GM20431 (cell line): ENCODE measurements around the gene EPHA2.

Experiments used
- in situ Hi-C: fragments of 300-500 bp; cut with MseI, MboI; formaldehyde crosslinking; loops from one replicate; pipeline ENCODE4 v1.15.0; 2020; ENCODE audit warnings: low sequenced_read_pairs; ENCODE audit not compliant: unreplicated experiment

The EPHA2 gene

DNA sequence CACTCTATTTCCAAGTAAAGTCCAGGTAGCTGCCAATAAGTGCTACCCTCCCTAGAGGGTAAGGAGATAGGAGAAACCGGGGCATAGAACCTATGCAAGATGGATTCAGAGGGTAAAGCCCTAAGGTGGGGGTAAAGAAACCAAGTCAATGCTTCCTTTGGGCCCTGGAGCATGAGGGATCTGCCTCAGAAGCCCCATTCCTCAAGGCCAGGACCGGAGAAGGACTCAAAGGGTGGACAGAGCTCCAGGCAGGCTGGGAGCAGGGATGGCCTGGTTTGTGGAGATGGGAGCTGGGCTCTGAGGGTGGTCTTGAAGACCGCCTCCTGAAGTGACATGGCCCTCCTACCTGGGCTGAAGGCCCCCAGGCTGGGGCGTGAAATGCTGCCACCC lies 3.9 kb downstream of the EPHA2 start:
- in situ Hi-C loops, result no loop called here

DNA sequence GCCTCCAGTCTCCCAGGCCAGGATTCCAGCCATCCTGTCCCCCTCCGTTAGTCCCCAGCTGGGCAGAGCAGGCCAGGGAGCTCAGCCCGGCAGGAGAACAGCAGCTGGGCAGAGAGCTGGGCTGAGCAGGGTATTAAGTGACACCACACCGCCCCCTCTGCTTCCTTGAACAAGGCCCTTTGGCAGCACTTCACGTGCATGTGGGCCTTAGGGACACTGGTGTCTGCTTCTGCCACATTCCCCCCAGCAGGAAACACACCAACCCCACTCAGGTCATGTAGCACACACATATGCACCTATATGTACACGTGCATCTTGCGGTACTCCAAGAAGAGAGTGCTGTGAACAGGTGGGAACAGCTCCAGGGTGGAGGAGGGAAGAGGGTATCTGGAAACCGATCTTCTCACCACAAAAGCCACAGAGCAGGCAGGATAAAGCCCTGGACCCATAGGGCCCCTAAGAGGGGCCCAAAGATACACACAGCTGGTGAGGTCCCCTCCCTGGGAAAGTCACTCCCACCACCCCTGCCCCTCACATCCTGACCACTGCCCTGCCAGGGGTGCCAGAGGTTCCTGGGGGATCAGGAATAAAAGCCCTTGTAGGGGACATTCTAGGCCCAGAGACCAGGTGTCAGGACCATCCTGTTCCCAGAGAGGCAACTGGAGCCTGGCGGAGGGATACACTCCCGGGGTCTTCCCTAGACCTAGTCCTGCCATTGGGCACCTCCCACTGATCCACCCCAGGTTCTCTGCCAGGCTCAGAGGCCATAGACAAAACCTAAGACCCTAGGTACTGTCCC lies 4.5 kb downstream of the EPHA2 start:
- in situ Hi-C loops, result no loop called here

DNA sequence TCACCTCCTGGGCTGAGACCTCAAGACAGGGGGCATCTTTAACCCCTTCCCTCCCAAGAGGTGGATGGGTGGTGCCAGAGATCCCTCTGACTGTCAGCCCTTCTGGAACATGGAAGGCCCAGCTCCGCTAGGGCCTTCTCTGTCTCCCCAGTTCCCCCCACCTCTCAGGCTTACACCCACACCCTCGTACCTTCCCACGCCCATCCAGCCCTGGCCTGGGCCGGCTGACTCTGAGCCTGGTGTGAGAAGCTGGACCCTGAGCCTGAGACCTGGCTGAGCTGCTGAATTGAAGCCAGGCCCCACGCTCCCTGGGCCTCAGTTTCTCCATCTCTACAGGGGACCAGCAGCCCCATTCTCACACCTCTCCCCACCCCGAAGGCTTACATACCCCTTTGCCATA lies 5.4 kb downstream of the EPHA2 start:
- in situ Hi-C loops, result no loop called here

DNA sequence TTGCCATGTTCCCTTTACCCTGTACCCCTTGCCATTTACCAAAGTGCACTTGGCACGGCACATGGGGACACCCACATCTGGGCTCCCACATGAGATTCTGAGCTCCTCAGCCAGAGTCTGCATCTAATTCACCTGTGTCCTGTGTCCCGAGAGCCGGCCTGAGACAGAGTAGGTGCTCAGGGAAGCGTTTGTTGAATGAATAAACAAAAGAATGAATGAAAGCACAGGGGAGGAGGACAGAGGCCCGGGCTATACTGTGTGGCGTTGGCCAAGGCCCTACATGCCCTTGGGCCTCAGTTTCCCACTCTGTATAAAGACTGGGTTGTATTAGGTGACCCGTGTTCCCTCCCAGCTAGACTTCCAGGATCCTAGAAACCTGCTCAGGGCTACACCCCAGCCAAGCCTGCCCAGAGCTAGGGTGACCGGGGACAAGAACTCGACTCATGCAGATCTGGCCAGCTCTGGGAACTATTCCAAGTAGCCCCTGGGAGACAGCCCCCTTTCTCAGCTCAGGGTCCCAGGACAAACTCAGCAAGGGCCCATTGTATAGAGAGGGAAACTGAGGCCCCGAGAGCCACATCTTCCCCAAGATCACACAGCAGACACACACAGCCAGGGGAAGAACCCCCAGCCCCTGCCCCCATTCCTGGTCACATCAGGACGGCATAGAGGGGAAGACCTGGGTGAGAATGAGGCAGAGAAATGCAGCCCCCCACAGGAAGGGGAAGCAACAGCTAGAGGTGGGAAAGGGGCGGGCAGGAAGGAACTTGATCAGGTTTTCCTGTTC lies 6.0 kb downstream of the EPHA2 start:
- in situ Hi-C loops, result no loop called here

DNA sequence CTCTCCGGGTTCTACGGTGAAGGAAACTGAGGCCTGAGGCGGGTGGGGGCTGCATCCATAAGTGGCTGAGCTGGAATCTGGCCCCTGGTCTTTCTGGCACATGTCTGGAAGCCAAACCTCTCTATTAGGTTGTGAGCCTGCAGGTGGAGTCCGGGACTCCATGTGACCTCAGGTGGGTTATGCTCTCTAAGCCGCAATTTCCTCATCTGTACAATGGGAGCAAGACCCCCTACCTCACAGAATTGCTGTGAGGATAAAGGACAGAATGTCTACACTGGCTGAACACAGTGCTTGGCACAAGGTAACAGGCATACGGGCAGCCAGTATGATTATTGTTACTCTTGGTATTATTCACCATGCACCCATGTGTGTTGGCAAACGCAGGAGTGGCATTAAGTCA lies 6.7 kb downstream of the EPHA2 start:
- in situ Hi-C loops, result no loop called here

DNA sequence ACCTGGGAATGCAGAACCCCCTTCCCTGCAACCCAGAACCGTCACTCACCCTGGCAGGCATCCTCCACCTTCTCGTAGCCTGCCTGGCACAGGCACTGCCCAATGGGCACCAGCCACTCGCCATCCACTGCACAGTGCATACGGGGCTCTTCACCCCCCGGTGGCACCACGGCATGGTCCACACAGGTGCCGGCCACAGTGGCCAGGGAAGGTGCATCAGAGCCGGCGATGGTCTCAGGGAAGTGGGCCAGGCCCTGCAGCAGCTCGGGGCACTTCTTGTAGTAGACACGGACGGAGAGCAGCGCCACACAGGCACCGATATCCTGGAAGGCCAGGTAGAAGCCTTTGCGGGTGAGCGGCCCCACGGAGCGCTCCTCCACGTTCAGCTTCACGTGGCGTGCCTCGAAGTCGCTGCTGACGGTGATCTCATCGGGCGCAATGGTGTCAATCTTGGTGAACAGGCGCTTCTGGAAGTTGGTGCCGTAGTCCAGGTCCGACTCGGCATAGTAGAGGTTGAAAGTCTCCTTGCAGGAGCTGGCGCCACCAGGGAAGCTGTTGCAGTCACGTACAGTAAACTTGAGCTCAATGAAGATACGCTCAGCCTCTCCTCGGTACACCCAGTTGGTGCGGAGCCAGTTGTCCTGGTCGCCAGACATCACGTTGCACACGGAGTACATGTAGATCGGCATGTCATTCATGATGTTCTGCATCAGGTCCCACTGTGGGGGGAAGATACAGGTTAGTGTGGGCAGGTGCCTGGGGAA lies 7.4 kb downstream of the EPHA2 start:
- in situ Hi-C loops, result no loop called here

DNA sequence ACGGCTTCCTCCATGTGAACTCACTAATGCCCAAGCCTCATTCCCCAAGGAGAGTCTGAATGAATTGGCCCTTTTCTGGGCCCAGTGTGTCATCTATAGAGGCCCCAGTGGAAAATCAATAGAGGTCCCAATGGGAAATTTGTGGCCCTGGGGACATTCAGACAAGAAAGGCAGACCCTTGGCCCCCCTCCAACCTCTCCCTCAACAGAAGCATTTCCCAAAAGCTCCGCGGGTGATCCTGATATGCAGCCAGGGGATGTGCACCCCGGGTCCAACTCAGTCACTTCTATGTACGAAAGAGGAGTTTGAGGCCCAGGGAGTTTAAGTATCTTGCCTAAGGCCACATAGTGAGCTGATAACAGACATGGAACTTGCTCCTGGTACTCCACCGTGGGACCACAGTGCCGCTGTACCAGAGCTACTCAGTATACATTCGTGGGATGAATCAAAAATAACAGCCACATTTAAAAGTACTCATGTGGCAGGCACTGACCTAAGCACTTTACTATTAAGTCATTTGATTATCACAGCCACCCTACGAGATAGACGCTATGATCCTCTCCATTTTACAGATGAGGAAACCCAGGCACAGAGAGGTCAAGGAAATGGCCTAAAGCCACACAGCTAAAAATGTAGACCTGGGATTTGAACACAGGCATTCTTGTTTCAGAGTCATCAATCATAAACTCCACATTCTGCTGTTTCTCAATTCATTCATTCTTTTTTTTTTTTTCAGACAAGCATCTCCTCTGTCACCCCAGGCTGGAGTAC lies 8.5 kb downstream of the EPHA2 start:
- in situ Hi-C loops, result no loop called here

DNA sequence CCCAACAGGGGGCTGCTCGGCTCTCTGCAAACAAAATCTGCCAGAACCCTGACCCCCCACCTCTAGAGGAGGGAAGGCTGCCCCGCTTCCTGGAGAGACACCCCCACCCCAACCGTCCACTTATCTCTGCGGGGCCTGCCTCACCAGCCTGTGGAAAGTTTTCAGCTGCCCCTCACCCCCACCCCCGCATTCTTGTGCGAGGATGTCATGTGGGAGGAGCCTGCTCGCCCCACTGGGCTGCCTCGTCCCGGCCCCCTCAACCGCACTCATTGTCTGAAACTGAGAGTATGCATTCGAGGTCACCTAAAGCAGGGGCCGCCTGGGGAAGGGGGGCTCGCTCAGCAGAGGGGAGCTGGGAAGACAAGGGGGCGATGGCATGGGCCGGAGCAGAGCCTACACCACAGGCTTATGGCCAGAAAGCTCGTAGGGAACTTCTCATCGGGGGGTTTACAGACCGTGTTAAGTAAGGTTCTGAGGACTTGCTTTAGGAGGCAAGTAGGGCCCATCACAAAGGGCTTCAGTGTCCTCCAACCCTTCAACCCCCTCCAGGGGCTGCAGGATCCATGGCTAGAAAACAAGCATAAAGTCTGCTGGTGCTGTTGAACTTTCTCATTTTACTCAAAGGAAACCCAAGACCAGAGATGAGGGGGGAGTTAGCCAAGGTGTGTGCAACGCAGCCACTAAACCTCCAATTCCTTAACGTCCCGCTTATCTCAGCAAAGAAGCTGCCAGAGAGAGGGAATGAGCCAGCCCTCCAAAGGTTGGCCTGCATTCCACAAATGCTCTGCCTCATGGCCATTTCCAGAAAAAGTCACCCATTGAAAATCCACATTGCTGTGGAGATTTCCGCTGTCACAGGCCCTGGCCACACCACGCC lies 9.4 kb downstream of the EPHA2 start:
- in situ Hi-C loops, result no loop called here

DNA sequence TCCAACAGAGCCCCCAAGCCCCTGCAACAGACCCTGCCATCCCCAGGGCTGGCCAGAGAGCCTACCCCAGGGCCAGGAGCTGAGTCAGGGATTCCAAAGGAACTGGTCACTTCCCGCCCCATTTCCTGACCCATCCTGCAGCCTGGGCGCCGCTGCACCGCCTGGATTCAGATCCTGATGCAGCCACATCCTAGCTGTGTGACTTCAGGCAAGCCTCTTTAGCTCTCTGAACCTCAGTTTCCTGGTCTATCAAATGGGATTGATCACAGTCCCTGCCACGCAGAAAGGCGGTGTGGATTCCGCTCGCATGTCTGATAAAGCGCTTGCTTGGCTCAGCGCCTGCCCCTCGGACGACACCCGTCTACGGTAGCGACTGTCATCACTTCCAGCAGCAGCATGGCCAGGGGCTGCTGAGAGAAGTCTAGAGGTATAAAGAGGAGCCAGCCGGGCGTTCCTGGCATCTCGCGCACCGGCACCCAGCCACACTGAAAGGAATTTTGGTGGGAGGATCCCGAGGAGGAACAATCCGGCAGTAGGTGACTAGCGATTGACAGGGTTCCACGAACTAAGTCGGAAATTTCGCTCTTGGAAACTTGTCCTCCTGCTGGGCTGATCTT lies 10.1 kb downstream of the EPHA2 start:
- in situ Hi-C loops, result no loop called here

DNA sequence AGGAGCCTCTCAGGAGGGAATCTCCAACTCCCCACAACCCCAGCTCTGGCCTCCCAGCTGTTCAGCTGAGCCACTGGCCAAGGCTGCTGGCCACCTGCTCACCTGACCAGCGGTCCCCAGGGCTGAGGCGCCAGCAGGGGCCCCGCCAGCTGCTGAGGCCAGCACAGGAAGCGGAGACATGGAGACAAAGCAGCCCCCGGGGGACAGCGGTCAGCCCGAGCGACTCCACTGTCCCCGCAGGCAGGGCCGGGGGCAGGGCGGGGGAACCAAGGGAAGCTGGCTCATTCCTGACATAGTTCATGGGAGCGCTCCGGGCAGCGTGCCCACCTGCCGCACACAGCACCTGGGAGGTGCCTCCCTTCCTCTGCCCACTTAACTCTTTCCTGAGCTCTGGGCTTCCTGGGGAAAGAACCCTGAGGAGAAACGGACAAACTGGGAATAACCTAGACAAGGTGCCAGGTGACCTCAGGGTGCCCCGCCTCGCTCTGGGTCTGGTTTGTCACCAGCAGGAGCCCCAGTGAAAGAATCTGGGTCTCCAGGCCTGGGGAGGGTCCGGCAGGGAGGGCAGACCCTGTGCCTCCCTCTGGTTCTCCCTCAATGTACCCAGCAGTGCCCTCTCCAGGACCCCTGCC lies 10.7 kb downstream of the EPHA2 start:
- in situ Hi-C loops, result no loop called here

DNA sequence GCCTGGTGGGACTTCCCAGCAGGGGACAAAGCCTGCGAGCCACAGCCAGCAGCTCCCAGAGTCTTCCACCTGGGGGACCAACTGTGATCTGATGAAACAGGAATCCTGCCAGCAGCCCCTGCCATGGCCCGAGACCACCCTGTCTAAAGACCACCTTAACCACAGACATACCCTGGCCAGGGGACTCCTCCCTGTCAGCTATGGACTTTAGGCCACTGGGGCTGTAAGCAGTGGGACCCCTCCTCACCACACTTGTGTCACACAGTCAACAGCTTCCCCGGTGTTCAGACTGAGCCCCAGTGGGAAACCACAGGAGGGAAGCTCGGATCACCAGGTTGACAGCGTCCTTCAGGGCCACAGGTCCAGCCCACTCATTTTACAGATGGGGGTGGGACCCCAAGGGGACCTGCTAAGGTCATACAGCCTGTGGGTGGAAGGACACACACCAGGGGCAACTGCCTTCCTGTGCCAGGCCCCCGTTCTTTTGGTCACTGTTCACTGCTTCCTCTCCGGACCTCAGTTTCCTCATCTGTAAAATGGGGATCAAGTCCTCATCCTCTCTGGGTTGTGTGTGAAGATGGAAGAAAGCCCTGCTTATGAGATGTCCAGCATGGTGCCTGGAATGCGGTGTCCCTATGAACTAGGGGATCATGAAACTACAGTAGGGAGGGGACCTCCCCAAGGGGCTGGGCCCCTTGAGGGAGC lies 11.4 kb downstream of the EPHA2 start:
- in situ Hi-C loops, result no loop called here

DNA sequence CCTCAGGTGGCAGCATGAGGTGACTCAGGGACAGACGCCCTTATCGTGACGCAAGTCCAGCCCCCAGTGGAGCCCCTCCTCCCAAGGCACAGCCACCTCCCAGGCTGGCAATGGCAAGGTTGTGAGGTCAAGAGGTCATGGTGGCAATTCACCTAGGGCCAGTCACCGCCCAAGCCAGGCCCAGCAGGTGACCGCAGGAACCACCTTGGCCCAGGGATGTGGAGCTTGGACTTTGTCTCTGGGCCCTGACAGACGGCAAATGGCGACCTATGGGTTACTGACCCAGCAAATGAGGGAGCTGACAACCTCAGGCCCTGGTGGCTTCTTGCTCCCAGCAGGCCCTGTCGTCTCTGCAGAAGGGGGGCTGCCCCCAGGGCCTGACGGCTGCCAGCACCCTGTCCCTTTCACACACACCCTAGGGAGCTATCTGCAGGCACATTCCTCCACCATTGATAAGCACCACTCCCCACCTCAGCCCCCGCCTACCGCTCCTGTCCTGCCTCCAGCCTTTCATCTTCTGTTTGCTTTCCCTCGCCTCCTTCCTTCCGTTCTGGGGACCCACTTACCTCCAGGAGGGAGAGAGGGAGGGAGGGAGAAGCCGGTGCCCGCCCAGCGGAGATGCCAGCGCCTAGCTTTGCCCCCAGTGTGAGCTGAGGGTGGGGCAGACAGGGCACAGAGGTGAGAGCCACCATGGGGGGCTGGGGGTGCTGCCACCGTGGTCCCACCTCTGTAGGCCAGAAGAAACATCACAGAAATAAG lies 12.1 kb downstream of the EPHA2 start:
- in situ Hi-C loops, result no loop called here

DNA sequence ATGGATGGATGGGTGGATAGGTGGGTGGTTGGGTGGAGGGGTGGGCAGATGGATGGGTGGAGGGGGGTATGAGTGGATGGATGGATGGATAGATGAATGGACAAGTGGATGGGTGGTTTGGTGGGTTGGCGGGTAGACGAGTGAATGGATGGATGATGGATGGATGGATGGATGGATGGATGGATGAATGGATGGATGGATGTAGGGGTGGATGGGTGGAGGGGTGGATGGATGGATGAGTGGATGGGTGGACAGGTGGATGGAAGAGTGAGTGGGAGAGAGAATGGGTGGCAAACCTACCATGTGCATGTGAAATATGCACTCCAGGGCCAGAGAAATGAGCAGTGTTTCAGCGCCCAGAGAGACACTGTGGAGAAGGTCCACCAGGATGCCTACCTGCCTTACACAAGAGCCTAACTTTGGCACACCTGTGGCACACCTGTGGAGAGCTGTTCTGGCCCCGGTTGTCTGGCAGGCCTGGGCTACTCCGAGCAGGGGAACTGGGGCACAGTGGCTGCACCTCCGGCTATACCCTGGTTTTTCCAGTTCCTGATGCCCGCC lies 12.8 kb downstream of the EPHA2 start:
- in situ Hi-C loops, result no loop called here

DNA sequence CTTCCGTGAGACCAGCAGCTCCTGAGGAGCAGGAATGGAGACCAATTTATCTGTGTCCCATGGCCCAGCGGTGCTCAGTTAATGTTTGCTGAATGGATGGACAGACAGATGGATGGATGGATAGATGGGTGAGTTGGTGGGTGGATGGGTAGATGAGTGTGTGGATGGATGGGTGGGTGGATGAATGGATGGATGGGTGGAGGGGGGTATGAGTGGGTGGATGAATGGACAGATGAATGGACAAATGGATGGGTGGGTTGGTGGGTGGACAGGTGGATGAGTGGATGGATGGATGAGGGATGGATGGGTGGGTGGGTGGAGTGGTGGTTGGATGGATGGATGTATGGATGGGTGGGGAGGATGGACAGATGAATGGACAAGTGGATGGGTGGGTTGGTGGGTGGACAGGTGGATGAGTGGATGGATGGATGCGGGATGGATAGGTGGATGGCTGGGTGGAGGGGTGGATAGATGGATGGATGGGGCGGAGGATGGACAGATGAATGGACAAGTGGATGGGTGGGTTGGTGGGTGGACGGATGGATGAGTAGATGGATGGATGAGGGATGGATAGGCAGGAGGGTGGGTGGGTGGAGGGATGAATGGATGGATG lies 13.4 kb downstream of the EPHA2 start:
- in situ Hi-C loops, result no loop called here

DNA sequence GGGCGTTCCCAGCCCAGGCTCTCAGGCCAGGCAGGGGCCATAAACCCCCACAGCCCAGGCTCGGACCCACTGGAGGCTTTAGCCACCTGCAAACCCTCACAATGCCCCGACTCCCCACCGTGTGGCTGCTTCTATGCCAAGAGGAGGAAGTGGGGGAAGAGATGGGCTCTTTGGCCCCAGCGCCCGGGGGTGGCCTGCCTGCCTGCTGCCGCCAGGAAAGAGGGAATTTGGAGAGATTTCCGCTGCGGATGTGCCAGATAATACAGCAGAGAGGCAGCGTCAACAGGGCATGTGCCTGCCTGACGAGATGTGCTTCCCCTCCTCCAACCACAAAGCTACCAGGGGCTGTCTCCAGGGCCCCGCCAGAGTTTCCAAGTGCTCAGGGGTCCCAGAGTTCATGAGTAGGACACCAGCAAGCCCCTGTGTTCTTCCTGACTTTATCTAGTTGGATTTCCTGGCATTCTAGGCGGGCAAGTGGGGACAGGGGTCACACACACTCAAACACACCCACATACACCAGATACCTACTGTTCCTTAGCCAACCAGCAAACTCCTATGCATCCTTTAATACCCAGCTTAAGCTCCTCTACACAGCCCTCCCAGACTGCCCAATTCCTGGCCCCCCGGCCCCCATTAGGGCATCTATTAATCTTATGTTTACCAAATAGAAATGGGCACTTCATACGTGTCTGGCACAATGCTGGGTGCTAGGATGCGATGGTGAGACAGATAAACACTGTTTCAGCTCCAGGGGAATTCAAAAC lies 14.1 kb downstream of the EPHA2 start:
- in situ Hi-C loops, result no loop called here
